ENCODE results near the gene HSPA12B.

GRCh38 chr20:3710703-3711483, 21.6 kb upstream of the HSPA12B start:
- peak; percentile 95 to 98 (median 97) for TF ChIP-seq CTCF (IDR thresholded peaks at IDR 0.05)
- TF ChIP-seq POLR2A (IDR thresholded peaks at IDR 0.05): no peak
